Colon (tissue), 2 donors: ENCODE results near the gene TPST1.
"Not testable (repeated sequence)": the region's sequence is repeated elsewhere in the genome, so short reads cannot be mapped to it uniquely, and the experiment has no call there.

Experiments used
- FAIRE-seq: peaks from 2 replicates; lab custom pipeline; 2012; peaks lifted over from hg19 to GRCh38; lab: Jason Lieb, UNC
- donor health status: control.
- donor health status: control.

TPST1 gene

GRCh38 chr7:66333443-66333842 lies 128.3 kb downstream of the TPST1 start:
- no peak for FAIRE-seq

- FAIRE-seq, result no peak
Observed at GRCh38 chr7:66335318-66335717, 130.2 kb downstream of the TPST1 start.

- FAIRE-seq, result no peak
Observed at GRCh38 chr7:66336760-66337159, 131.6 kb downstream of the TPST1 start.

GRCh38 chr7:66339141-66339540 lies 134.0 kb downstream of the TPST1 start:
- FAIRE-seq, result no peak

GRCh38 chr7:66344166-66344565 lies 139.0 kb downstream of the TPST1 start:
- no peak for FAIRE-seq

GRCh38 chr7:66348531-66348930 lies 143.4 kb downstream of the TPST1 start:
- FAIRE-seq, result no peak

- no peak for FAIRE-seq
Observed at GRCh38 chr7:66348959-66349358, 143.8 kb downstream of the TPST1 start.

GRCh38 chr7:66352071-66352470 lies 146.9 kb downstream of the TPST1 start:
- no peak for FAIRE-seq

GRCh38 chr7:66353547-66353946 lies 148.4 kb downstream of the TPST1 start:
- no peak for FAIRE-seq

- FAIRE-seq, result no peak
Observed at GRCh38 chr7:66355756-66356155, 150.6 kb downstream of the TPST1 start.

- FAIRE-seq, result no peak
Observed at GRCh38 chr7:66356277-66356721, 151.2 kb downstream of the TPST1 start.

- FAIRE-seq, result no peak
Observed at GRCh38 chr7:66357087-66357486, 152.0 kb downstream of the TPST1 start.

- no peak for FAIRE-seq
Observed at GRCh38 chr7:66359656-66360211, 154.6 kb downstream of the TPST1 start.

GRCh38 chr7:66362136-66362535 lies 157.0 kb downstream of the TPST1 start:
- no peak for FAIRE-seq

GRCh38 chr7:66363635-66364034 lies 158.5 kb downstream of the TPST1 start:
- FAIRE-seq, result no peak

- FAIRE-seq, result not testable (repeated sequence)
Observed at GRCh38 chr7:66365031-66365430, 159.9 kb downstream of the TPST1 start.

- FAIRE-seq, result no peak
Observed at GRCh38 chr7:66371096-66371824, 166.1 kb downstream of the TPST1 start.

GRCh38 chr7:66374141-66374840 lies 169.2 kb downstream of the TPST1 start:
- FAIRE-seq, result not testable (repeated sequence)

GRCh38 chr7:66376264-66376945 lies 171.3 kb downstream of the TPST1 start:
- FAIRE-seq, result no peak

- no peak for FAIRE-seq
Observed at GRCh38 chr7:66377045-66377444, 171.9 kb downstream of the TPST1 start.

GRCh38 chr7:66377714-66378113 lies 172.6 kb downstream of the TPST1 start:
- FAIRE-seq, result no peak

GRCh38 chr7:66379542-66380160 lies 174.5 kb downstream of the TPST1 start:
- no peak for FAIRE-seq
